Right atrium auricular region (tissue), 2 donors: ENCODE results near the gene PDE4B. TPM values are rescaled to one million over a fixed set of nuclear protein-coding genes. Genes with fewer than 3 reads are reported as not detected.

Source experiments
- DNase-seq: peaks from one replicate; pipeline ENCODE4 v3.0.0-alpha.2; 2019; ENCODE audit warnings: low spot score
- H3K27ac ChIP-seq, 2 donors: fragments of 200-600 bp; sonication (generic); 1 replicate in 1 of 2; 2 replicates in 1 of 2; pipeline ENCODE4 v1.5.1; 2016 to 2019
- H3K27me3 ChIP-seq, 2 donors: fragments of 200-600 bp; sonication (generic); one replicate each; pipeline versions ENCODE4 v1.5.1 to v1.6.0; 2017 to 2019
- H3K36me3 ChIP-seq: fragments of 200-600 bp; sonication (generic); one replicate; pipeline ENCODE4 v1.5.1; 2016
- H3K4me1 ChIP-seq, 2 donors: fragments of 200-600 bp; sonication (generic); one replicate each; pipeline versions ENCODE4 v1.5.1 to v1.6.0; 2017 to 2019
- H3K4me3 ChIP-seq, 2 donors: fragments of 200-600 bp; sonication (generic); 1 replicate in 1 of 2; 2 replicates in 1 of 2; pipeline ENCODE4 v1.5.1; 2017 to 2019; ENCODE audit warnings: mild to moderate bottlenecking in 1 of 2, moderate library complexity in 1 of 2
- H3K9me3 ChIP-seq, 2 donors: fragments of 200-600 bp; sonication (generic); one replicate each; pipeline ENCODE4 v1.5.1; 2019
- CTCF ChIP-seq, 2 donors: fragments of 200-600 bp; sonication (generic); IDR thresholded peaks; one replicate each; pipeline ENCODE4 v1.5.1; 2019; ENCODE audit warnings: antibody characterized with exemption in 2 of 2
- total RNA-seq, 2 donors: library from RNA; depleted of rRNA; stranded (reverse); fragments of >200 nt; gene quantifications; one replicate each; pipeline ENCODE4 v1.1.0, GENCODE V29; 2016

The PDE4B gene
- total RNA-seq, 2 donors from 2014 or later = 16.0 to 27.7 TPM

GRCh38 chr1:66327588-66327987 lies 534.9 kb downstream of the PDE4B start:
- no peak for DNase-seq
- TF ChIP-seq CTCF (IDR thresholded peaks at IDR 0.05) = no peak
- Histone ChIP-seq H3K36me3 (no peaks in the 10 kb centered on the region), H3K4me3 (no peak overlapping the region), H3K27ac (no peak overlapping the region), H3K4me1 (peaks cover 0 to 19% of the 10 kb centered on the region in 2 donors), H3K9me3 (no peaks in the 10 kb centered on the region), H3K27me3 (no peaks in the 10 kb centered on the region)

GRCh38 chr1:66328896-66329295 lies 536.2 kb downstream of the PDE4B start:
- no peak overlapping the region for H3K27ac ChIP-seq
- peaks cover 0 to 28% of the 10 kb centered on the region in 2 donors for H3K4me1 ChIP-seq
- no peaks in the 10 kb centered on the region for H3K36me3 ChIP-seq
- no peak for TF ChIP-seq CTCF (IDR thresholded peaks at IDR 0.05)
- no peak overlapping the region for H3K4me3 ChIP-seq
- DNase-seq = no peak
- H3K27me3 ChIP-seq = no peaks in the 10 kb centered on the region
- no peaks in the 10 kb centered on the region for H3K9me3 ChIP-seq

- Histone ChIP-seq H3K4me1 (peaks cover 0 to 46% of the 10 kb centered on the region in 2 donors), H3K4me3 (no peak overlapping the region)
Observed at GRCh38 chr1:66330722-66331141, 538.0 kb downstream of the PDE4B start.

GRCh38 chr1:66331658-66332547 lies 539.2 kb downstream of the PDE4B start:
- peak in 1 of 2 donors; percentile 30 for TF ChIP-seq CTCF (IDR thresholded peaks at IDR 0.05)
- Histone ChIP-seq H3K27me3 (no peaks in the 10 kb centered on the region), H3K4me3 (peak overlapping the region; percentile 60 to 62), H3K4me1 (peaks cover 0 to 56% of the 10 kb centered on the region in 2 donors), H3K27ac (peak overlapping the region; percentile 88 to 94), H3K36me3 (no peaks in the 10 kb centered on the region), H3K9me3 (no peaks in the 10 kb centered on the region)
- peak; percentile 84 for DNase-seq

More at GRCh38 chr1:66330722-66331141, 538.0 kb downstream of the PDE4B start:
- TF ChIP-seq CTCF (IDR thresholded peaks at IDR 0.05) = no peak
- Histone ChIP-seq H3K9me3 (no peaks in the 10 kb centered on the region), H3K36me3 (no peaks in the 10 kb centered on the region), H3K27me3 (no peaks in the 10 kb centered on the region), H3K27ac (peak overlapping the region; percentile 88 to 94)
- DNase-seq = no peak

- H3K4me1 ChIP-seq = peaks cover 0 to 62% of the 10 kb centered on the region in 2 donors
Observed at GRCh38 chr1:66332548-66332901, 539.8 kb downstream of the PDE4B start.

More at GRCh38 chr1:66332548-66332901, 539.8 kb downstream of the PDE4B start:
- no peaks in the 10 kb centered on the region for H3K27me3 ChIP-seq
- no peak for DNase-seq
- H3K36me3 ChIP-seq = no peaks in the 10 kb centered on the region
- H3K9me3 ChIP-seq = no peaks in the 10 kb centered on the region
- peak in 1 of 2 donors; percentile 15 for TF ChIP-seq CTCF (IDR thresholded peaks at IDR 0.05)
- H3K4me3 ChIP-seq = peak overlapping the region; percentile 60 to 62
- peak overlapping the region; percentile 88 to 94 for H3K27ac ChIP-seq
